Spleen (tissue), 11 donors: ENCODE results near the gene COL23A1. TPM values are rescaled to one million over a fixed set of nuclear protein-coding genes. Genes with fewer than 3 reads are reported as not detected.

Experiments
- DNase-seq: peaks from one replicate; pipeline ENCODE4 v3.0.0-alpha.2; 2020
- H3K27ac ChIP-seq, 8 donors: fragments of 200-600 bp; sonication (generic) in 7 of 8; 1 replicate in 4 of 8; 2 replicates in 4 of 8; pipeline versions ENCODE4 v1.5.0 to v1.8.0; 2016 to 2021; ENCODE audit warnings: inconsistent platforms in 4 of 8, mild to moderate bottlenecking in 4 of 8, moderate library complexity in 1 of 8
- H3K27me3 ChIP-seq, 7 donors: fragments of 200-600 bp; sonication (generic) in 6 of 7; replicated peaks in 1 of 7; 1 replicate in 4 of 7; 2 replicates in 3 of 7; pipeline versions ENCODE4 v1.5.0 to v1.8.0; 2016 to 2021; ENCODE audit warnings: inconsistent platforms in 3 of 7, mild to moderate bottlenecking in 1 of 7
- H3K36me3 ChIP-seq, 6 donors: fragments of 200-600 bp; sonication (generic) in 5 of 6; 1 replicate in 4 of 6; 2 replicates in 2 of 6; pipeline versions ENCODE4 v1.5.0 to v1.8.0; 2016 to 2021; ENCODE audit warnings: inconsistent platforms in 2 of 6
- H3K4me1 ChIP-seq, 6 donors: fragments of 200-600 bp; sonication (generic) in 5 of 6; 1 replicate in 3 of 6; 2 replicates in 3 of 6; pipeline versions ENCODE4 v1.5.0 to v1.8.0; 2016 to 2021; ENCODE audit warnings: inconsistent platforms in 3 of 6
- H3K4me3 ChIP-seq, 8 donors: fragments of 200-600 bp; sonication (generic) in 7 of 8; 1 replicate in 4 of 8; 2 replicates in 4 of 8; pipeline versions ENCODE4 v1.5.0 to v1.8.0; 2016 to 2021; ENCODE audit warnings: inconsistent platforms in 4 of 8, mild to moderate bottlenecking in 4 of 8, moderate library complexity in 2 of 8
- H3K9me3 ChIP-seq, 8 donors: fragments of 200-600 bp; sonication (generic) in 7 of 8; 1 replicate in 4 of 8; 2 replicates in 4 of 8; pipeline versions ENCODE4 v1.5.0 to v1.8.0; 2016 to 2021; ENCODE audit warnings: inconsistent platforms in 4 of 8
- POLR2A ChIP-seq, 3 donors: fragments of 450-650 bp; IDR thresholded peaks; one replicate each; pipeline ENCODE4 v1.5.1; 2017; ENCODE audit warnings: antibody characterized with exemption in 3 of 3, mild to moderate bottlenecking in 1 of 3
- POLR2AphosphoS5 ChIP-seq, 3 donors: sonication (generic); formaldehyde crosslinking; IDR thresholded peaks; one replicate each; pipeline ENCODE4 v1.5.1; 2017; ENCODE audit warnings: antibody characterized with exemption in 3 of 3
- WGBS, 5 donors: extraction: QIAGEN DNeasy Blood & Tissue Kit in 3 of 5; methylation state at CpG; one replicate each; pipeline versions ENCODE4 v1.1.5 to v1.1.7; 2013 to 2018; 5-methylcytosine and 5-hydroxymethylcytosine counted together
- intact Hi-C: fragments of 100-400 bp; cut with DNase I; formaldehyde crosslinking; loops from one replicate; pipeline ENCODE4 v1.15.0; 2023; ENCODE audit warnings: low total_unique reads
- polyA plus RNA-seq, 3 donors: library from polyadenylated mRNA; stranded (reverse); fragments of 200-250 nt; gene quantifications; one replicate each; pipeline ENCODE4 v1.2.1, GENCODE V29; 2013
- total RNA-seq, 7 donors: library from RNA; depleted of rRNA in 3 of 7; stranded (reverse); fragments of >200 nt in 3 of 7; fragmentation: NEBNext Ultra II Directional in 4 of 7; extraction: Animal tissue kit (Norgen Biotek cat#: 25700) in 4 of 7; gene quantifications; one replicate each; pipeline versions ENCODE4 v1.1.0 to v1.2.1, GENCODE V29; 2016 to 2021
- TF ChIP-seq, protein P1 (sequence below), 11 experiments: fragments of 200-600 bp in 7 of 11; fragments of 450-650 bp in 4 of 11; sonication (generic) in 4 of 11; IDR thresholded peaks in 8 of 11; conservative IDR thresholded peaks in 3 of 11; 1 replicate in 7 of 11; 2 replicates in 4 of 11; pipeline versions ENCODE4 v1.4.0 to v1.8.0; 2016 to 2021; ENCODE audit warnings: antibody characterized with exemption in 11 of 11, inconsistent platforms in 4 of 11, mild to moderate bottlenecking in 1 of 11
- donor health status: healthy with polysubstance abuse.
- donor health status: DM: no; HTN: no; CAD: no; lungs with moderate emphysema.
- donor health status: DM: no; HTN: no; CAD: no.
- donor health status: Bipolar disorder and iron deficiency.
- donor health status: healthy.
- donor health status: DM: no; HTN: no; CAD: no.
- donor health status: DM: yes; HTN: yes; CAD: no.

COL23A1 gene
- total and polyA plus RNA-seq, 10 donors, result 0.63 to 3.8 (median 1.9) TPM

DNA sequence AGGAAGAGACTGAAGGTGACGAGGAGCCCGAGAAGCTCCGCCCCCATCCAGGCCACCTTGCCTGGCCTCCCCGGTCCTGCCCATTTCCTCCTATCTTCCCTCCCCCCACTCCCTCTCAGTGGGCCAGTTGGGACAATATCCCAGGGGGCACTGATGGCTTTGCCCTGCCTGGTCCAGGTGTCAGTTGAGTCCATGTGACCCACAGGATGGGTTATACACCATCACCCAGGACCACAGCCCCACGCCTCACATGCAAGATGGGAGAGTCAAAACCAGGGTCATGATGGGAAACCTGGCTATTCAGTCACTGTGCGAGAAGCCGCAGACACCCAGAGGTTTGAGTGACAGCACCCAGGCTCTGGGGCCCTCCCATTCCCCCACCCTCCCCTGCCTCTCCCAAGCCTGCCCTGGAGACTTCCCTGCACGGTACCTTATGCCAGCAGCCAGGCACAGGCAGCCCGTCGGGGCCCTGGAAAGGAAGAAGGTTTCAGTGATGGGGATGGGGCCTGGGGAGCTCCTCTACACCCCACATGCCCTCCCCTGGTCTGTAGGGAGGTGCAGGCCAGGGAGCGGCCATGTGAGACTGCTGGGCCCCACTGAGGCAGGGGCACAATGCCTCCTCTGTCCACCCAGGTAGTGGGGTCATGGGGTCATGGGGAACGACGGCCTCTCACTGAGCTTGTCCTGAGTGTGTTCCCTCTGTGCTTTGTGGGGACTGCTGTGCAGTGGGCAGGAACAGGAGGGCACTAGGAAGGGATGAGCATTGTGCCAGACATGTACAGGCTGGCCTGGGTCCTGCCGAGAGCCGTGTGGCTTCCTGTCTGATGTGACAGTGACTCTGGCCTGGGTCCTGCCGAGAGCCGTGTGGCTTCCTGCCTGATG is 351.2 kb downstream of the COL23A1 start:
- peak overlapping the region in 7 of 8 donors; percentile 86 to 93 (median 90) for H3K27ac ChIP-seq
- H3K4me3 ChIP-seq, result peak overlapping the region in 1 of 8 donors; percentile 25
- no peaks in the 10 kb centered on the region for H3K9me3 ChIP-seq
- TF ChIP-seq, protein P1, sequence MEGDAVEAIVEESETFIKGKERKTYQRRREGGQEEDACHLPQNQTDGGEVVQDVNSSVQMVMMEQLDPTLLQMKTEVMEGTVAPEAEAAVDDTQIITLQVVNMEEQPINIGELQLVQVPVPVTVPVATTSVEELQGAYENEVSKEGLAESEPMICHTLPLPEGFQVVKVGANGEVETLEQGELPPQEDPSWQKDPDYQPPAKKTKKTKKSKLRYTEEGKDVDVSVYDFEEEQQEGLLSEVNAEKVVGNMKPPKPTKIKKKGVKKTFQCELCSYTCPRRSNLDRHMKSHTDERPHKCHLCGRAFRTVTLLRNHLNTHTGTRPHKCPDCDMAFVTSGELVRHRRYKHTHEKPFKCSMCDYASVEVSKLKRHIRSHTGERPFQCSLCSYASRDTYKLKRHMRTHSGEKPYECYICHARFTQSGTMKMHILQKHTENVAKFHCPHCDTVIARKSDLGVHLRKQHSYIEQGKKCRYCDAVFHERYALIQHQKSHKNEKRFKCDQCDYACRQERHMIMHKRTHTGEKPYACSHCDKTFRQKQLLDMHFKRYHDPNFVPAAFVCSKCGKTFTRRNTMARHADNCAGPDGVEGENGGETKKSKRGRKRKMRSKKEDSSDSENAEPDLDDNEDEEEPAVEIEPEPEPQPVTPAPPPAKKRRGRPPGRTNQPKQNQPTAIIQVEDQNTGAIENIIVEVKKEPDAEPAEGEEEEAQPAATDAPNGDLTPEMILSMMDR (IDR thresholded peaks at IDR 0.05 in 8 of 11, conservative IDR thresholded peaks at IDR 0.05 in 3 of 11), result no peak
- TF ChIP-seq POLR2A (IDR thresholded peaks at IDR 0.05), result no peak
- no peak for TF ChIP-seq POLR2AphosphoS5 (IDR thresholded peaks at IDR 0.05)
- intact Hi-C loops, result no loop called here
- DNase-seq, result peak; percentile 87
- H3K4me1 ChIP-seq, result peaks cover 21 to 85% (median 75%) of the 10 kb centered on the region in 6 donors
- 24 to 44% (median 35%) methylated on average over 8 to 17 of the region's 17 CpGs for WGBS, 5 donors
- H3K36me3 ChIP-seq, result no peaks in the 10 kb centered on the region
- no peaks in the 10 kb centered on the region for H3K27me3 ChIP-seq

GRCh38 chr5:178238313-178238635 is 351.9 kb downstream of the COL23A1 start:
- intact Hi-C loops, result no loop called here
- Histone ChIP-seq H3K27me3 (no peaks in the 10 kb centered on the region), H3K36me3 (no peaks in the 10 kb centered on the region), H3K4me1 (peaks cover 21 to 88% (median 78%) of the 10 kb centered on the region in 6 donors), H3K9me3 (no peaks in the 10 kb centered on the region), H3K4me3 (no peak overlapping the region), H3K27ac (peak overlapping the region in 7 of 8 donors; percentile 86 to 93 (median 90))
- no peak for DNase-seq
- WGBS, 5 donors, result 81 to 95% (median 92%) methylated on average over 6 of the region's 6 CpGs
- TF ChIP-seq POLR2A (IDR thresholded peaks at IDR 0.05), result no peak
- no peak for TF ChIP-seq POLR2AphosphoS5 (IDR thresholded peaks at IDR 0.05)
- TF ChIP-seq, protein P1 (IDR thresholded peaks at IDR 0.05 in 8 of 11, conservative IDR thresholded peaks at IDR 0.05 in 3 of 11), result no peak

- DNase-seq, result no peak
- H3K4me3 ChIP-seq, result no peak overlapping the region
- peaks cover 26 to 94% (median 84%) of the 10 kb centered on the region in 6 donors for H3K4me1 ChIP-seq
- no peaks in the 10 kb centered on the region for H3K36me3 ChIP-seq
- no peaks in the 10 kb centered on the region for H3K27me3 ChIP-seq
- peak overlapping the region in 7 of 8 donors; percentile 86 to 93 (median 90) for H3K27ac ChIP-seq
- intact Hi-C loops, result no loop called here
- no peaks in the 10 kb centered on the region for H3K9me3 ChIP-seq
- TF ChIP-seq, protein P1 (IDR thresholded peaks at IDR 0.05 in 8 of 11, conservative IDR thresholded peaks at IDR 0.05 in 3 of 11), result no peak
- TF ChIP-seq POLR2AphosphoS5 (IDR thresholded peaks at IDR 0.05), result peak in 1 of 3 donors; percentile 15
- 49 to 62% (median 56%) methylated on average over 10 to 13 of the region's 13 CpGs for WGBS, 5 donors
Measured at GRCh38 chr5:178237431-178238312, 352.5 kb downstream of the COL23A1 start.
